HepG2 (cell line): ENCODE results near the gene ST3GAL2. TPM values are rescaled to one million over a fixed set of nuclear protein-coding genes. Genes with fewer than 3 reads are reported as not detected.

Source experiments
- ATF2 ChIP-seq: sonication (generic); formaldehyde crosslinking; IDR thresholded peaks from 2 replicates; pipeline ENCODE4 v1.4.0; 2020; ENCODE audit warnings: missing genetic modification reagents
- FOXJ3 ChIP-seq: sonication (generic); formaldehyde crosslinking; IDR thresholded peaks from 2 replicates; pipeline ENCODE4 v1.4.0; 2020; ENCODE audit warnings: missing genetic modification reagents, mild to moderate bottlenecking, borderline replicate concordance
- HOXA3 ChIP-seq: sonication (generic); formaldehyde crosslinking; IDR thresholded peaks from 2 replicates; pipeline ENCODE4 v1.5.0; 2020; ENCODE audit warnings: missing genetic modification reagents
- MEIS1 ChIP-seq: sonication (generic); formaldehyde crosslinking; IDR thresholded peaks from 2 replicates; pipeline ENCODE4 v1.9.0; 2021; ENCODE audit warnings: mild to moderate bottlenecking, missing genetic modification reagents, moderate library complexity, borderline replicate concordance
- NR2F1 ChIP-seq, 2 experiments: fragments of 450-650 bp in 1 of 2; formaldehyde crosslinking in 1 of 2; IDR thresholded peaks; 2 replicates each; pipeline versions ENCODE4 v1.5.0 to v1.6.1; 2016 to 2020; ENCODE audit warnings: mild to moderate bottlenecking in 1 of 2, missing compliant biosample characterization in 1 of 2, missing genetic modification reagents in 1 of 2, moderate library complexity in 1 of 2
- POGZ ChIP-seq: sonication (generic); formaldehyde crosslinking; IDR thresholded peaks from 2 replicates; pipeline ENCODE4 v1.4.0; 2020; ENCODE audit warnings: mild to moderate bottlenecking, missing genetic modification reagents
- REPIN1 ChIP-seq: sonication (generic); formaldehyde crosslinking; IDR thresholded peaks from 2 replicates; pipeline ENCODE4 v1.8.0; 2022; ENCODE audit warnings: missing genetic modification reagents, low read depth, mild to moderate bottlenecking, borderline replicate concordance
- SP2 ChIP-seq: sonication (generic); formaldehyde crosslinking; IDR thresholded peaks from 2 replicates; pipeline ENCODE4 v1.5.1; 2020; ENCODE audit warnings: mild to moderate bottlenecking, missing genetic modification reagents
- TCF12 ChIP-seq, 2 experiments: fragments of 450-650 bp in 1 of 2; sonication (generic) in 1 of 2; formaldehyde crosslinking in 1 of 2; IDR thresholded peaks; 2 replicates each; pipeline versions ENCODE4 v1.6.1 to v1.8.0; 2017 to 2022; ENCODE audit warnings: antibody characterized with exemption in 1 of 2, mild to moderate bottlenecking in 1 of 2, missing genetic modification reagents in 1 of 2, moderate library complexity in 1 of 2
- THAP9 ChIP-seq: sonication (generic); formaldehyde crosslinking; IDR thresholded peaks from 2 replicates; pipeline ENCODE4; 2020; ENCODE audit warnings: missing genetic modification reagents, mild to moderate bottlenecking, borderline replicate concordance
- TRIM24 ChIP-seq: sonication (generic); formaldehyde crosslinking; IDR thresholded peaks from 2 replicates; pipeline ENCODE4 v1.8.0; 2022; ENCODE audit warnings: mild to moderate bottlenecking, missing genetic modification reagents
- ZBTB1 ChIP-seq: sonication (generic); formaldehyde crosslinking; IDR thresholded peaks from 2 replicates; pipeline ENCODE4 v1.4.0; 2020; ENCODE audit warnings: missing genetic modification reagents, borderline replicate concordance
- ZFP41 ChIP-seq: sonication (generic); formaldehyde crosslinking; IDR thresholded peaks from 2 replicates; pipeline ENCODE4 v1.4.0; 2020; ENCODE audit warnings: mild to moderate bottlenecking, missing genetic modification reagents, borderline replicate concordance
- ZNF253 ChIP-seq: sonication (generic); formaldehyde crosslinking; IDR thresholded peaks from 2 replicates; pipeline ENCODE4 v1.8.0; 2022; ENCODE audit warnings: mild to moderate bottlenecking, missing genetic modification reagents, borderline replicate concordance
- ZNF816 ChIP-seq: sonication (generic); formaldehyde crosslinking; IDR thresholded peaks from 2 replicates; pipeline ENCODE4 v1.8.0; 2022; ENCODE audit warnings: missing genetic modification reagents, mild to moderate bottlenecking, borderline replicate concordance
- ZSCAN21 ChIP-seq: sonication (generic); formaldehyde crosslinking; IDR thresholded peaks from 2 replicates; pipeline ENCODE4 v1.8.0; 2022; ENCODE audit warnings: mild to moderate bottlenecking, missing genetic modification reagents, moderate library complexity, borderline replicate concordance
- polyA plus RNA-seq, 8 experiments: library from polyadenylated mRNA; depleted of rRNA in 3 of 8; stranded (reverse) in 7 of 8; unstranded in 1 of 8; fragments of >200 nt; fragmentation: Illumina TruSeq in 4 of 8; extraction: Trizol in 4 of 8; gene quantifications; 2 replicates each; pipeline versions ENCODE4 v1.2.1 to v1.2.3, GENCODE V29; 2011 to 2016; ENCODE audit warnings: low read depth in 4 of 8, missing spikeins in 1 of 8, mixed read lengths in 1 of 8; ENCODE audit not compliant: insufficient read depth in 1 of 8
- total RNA-seq, 5 experiments: library from RNA; depleted of rRNA; stranded (reverse); fragments of >200 nt; fragmentation: Illumina TruSeq; extraction: Trizol; gene quantifications; 2 replicates each; pipeline ENCODE4 v1.2.3, GENCODE V29; 2016; ENCODE audit warnings: low read depth in 1 of 5
- TF ChIP-seq, protein P1 (sequence below): sonication (generic); formaldehyde crosslinking; IDR thresholded peaks from 2 replicates; pipeline ENCODE4 v1.4.0; 2020; ENCODE audit warnings: missing genetic modification reagents
- TF ChIP-seq, protein P2 (sequence below): sonication (generic); formaldehyde crosslinking; IDR thresholded peaks from 2 replicates; pipeline ENCODE4 v1.4.0; 2020; ENCODE audit warnings: missing genetic modification reagents, borderline replicate concordance

ST3GAL2 gene
- total and polyA plus RNA-seq, 2 of the 13 experiments (the other 11 are each of a cell fraction or from before 2014, with no cell fraction given), result 16.3 to 24.9 TPM

DNA sequence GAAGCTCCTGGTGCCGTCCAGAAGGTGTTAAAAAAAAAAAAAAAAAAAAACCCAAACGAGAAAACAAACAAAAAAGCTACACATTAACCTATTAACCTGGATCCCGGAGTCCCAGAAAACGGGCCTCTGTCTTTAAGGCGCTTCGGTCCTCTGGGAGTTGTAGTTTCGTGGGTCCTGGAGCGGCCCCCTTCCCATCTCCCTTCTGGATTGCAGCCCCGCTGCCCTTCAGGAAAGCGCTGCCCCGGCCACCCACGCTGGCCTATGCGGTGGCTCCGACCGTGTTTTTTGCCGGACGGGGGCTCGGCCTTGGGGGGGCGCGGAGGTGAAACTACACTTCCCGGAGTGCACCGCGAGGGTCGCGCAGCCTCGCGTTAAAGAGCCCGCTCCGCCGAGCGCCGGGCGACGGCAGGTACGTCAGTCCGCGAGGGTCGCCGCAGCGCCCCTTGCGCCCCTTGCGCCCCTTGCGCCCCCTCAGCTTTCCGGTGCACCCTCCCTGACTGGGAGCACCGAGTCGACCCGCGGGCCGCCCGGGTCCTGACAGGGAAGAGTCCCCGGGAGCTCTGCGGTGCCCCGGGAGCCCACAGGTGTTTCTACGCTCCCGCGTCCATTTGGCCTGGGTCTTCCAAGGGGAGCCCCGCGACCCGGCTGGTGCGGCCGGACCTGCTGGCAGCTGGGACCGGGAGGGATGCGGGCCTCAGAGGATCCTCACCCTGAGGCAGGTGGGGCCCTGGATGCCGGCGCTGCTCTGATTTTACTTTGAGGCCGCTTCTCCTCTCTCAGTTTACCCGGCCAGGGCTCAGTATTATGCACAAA is 15.5 kb upstream of the ST3GAL2 start, which contains the start of gene FCSK (continued):
- peak; percentile 92 for TF ChIP-seq THAP9
- TF ChIP-seq TRIM24 (CRISPR knock-in tag), result no peak
- TF ChIP-seq SP2, result peak; percentile 45; the same call in 1 of the 2 replicates
- TF ChIP-seq FOXJ3 (CRISPR knock-in tag), result peak; percentile 55
- TF ChIP-seq TCF12 (IDR thresholded peaks at IDR 0.05), result no peak
- peak; percentile 95; the same call in 1 of the 2 replicates for TF ChIP-seq TCF12 (CRISPR knock-in tag; IDR thresholded peaks at IDR 0.05)
- no peak for TF ChIP-seq NR2F1 (CRISPR knock-in tag; IDR thresholded peaks at IDR 0.05)
- peak; percentile 85 for TF ChIP-seq ZSCAN21 (CRISPR knock-in tag)
- TF ChIP-seq ZNF253 (CRISPR knock-in tag), result no peak
- TF ChIP-seq, protein P1, sequence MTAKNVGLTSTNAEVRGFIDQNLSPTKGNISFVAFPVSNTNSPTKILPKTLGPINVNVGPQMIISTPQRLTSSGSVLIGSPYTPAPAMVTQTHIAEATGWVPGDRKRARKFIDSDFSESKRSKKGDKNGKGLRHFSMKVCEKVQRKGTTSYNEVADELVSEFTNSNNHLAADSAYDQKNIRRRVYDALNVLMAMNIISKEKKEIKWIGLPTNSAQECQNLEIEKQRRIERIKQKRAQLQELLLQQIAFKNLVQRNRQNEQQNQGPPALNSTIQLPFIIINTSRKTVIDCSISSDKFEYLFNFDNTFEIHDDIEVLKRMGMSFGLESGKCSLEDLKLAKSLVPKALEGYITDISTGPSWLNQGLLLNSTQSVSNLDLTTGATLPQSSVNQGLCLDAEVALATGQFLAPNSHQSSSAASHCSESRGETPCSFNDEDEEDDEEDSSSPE (CRISPR knock-in tag), result peak; percentile 47
- peak; percentile 71; the same call in 1 of the 2 replicates for TF ChIP-seq REPIN1 (CRISPR knock-in tag)
- TF ChIP-seq ZBTB1 (CRISPR knock-in tag), result peak; percentile 68; the same call in 1 of the 2 replicates
- TF ChIP-seq, protein P2, sequence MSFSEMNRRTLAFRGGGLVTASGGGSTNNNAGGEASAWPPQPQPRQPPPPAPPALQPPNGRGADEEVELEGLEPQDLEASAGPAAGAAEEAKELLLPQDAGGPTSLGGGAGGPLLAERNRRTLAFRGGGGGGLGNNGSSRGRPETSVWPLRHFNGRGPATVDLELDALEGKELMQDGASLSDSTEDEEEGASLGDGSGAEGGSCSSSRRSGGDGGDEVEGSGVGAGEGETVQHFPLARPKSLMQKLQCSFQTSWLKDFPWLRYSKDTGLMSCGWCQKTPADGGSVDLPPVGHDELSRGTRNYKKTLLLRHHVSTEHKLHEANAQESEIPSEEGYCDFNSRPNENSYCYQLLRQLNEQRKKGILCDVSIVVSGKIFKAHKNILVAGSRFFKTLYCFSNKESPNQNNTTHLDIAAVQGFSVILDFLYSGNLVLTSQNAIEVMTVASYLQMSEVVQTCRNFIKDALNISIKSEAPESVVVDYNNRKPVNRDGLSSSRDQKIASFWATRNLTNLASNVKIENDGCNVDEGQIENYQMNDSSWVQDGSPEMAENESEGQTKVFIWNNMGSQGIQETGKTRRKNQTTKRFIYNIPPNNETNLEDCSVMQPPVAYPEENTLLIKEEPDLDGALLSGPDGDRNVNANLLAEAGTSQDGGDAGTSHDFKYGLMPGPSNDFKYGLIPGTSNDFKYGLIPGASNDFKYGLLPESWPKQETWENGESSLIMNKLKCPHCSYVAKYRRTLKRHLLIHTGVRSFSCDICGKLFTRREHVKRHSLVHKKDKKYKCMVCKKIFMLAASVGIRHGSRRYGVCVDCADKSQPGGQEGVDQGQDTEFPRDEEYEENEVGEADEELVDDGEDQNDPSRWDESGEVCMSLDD (CRISPR knock-in tag), result peak; percentile 99
- no peak for TF ChIP-seq ZNF816 (CRISPR knock-in tag)
- peak; percentile 75; the same call in 1 of the 2 replicates for TF ChIP-seq POGZ
- peak; percentile 95 for TF ChIP-seq HOXA3
- peak; percentile 84 for TF ChIP-seq MEIS1 (CRISPR knock-in tag)
- TF ChIP-seq ZFP41 (CRISPR knock-in tag), result peak; percentile 51; the same call in 1 of the 2 replicates
- peak; percentile 72; the same call in 1 of the 2 replicates for TF ChIP-seq ATF2 (CRISPR knock-in tag)
